ENCODE measurements around the gene BRINP3.

BRINP3 gene

GRCh38 chr1:190322274-190322673 lies 155.4 kb downstream of the BRINP3 start:
- DNase-seq (ENCODE audit: low read depth, low spot score) = no peak

- DNase-seq (ENCODE audit: low read depth, low spot score) = no peak
These were observed 156.7 kb downstream of the BRINP3 start for GRCh38 chr1:190320952-190321351.

GRCh38 chr1:190312763-190313162 lies 164.9 kb downstream of the BRINP3 start:
- no peak for DNase-seq (ENCODE audit: low read depth, low spot score)

- no peak for DNase-seq (ENCODE audit: low read depth, low spot score)
These were observed 174.2 kb downstream of the BRINP3 start for GRCh38 chr1:190303501-190303900.

GRCh38 chr1:190296453-190296852 lies 181.2 kb downstream of the BRINP3 start:
- no peak for DNase-seq (ENCODE audit: low read depth, low spot score)

- DNase-seq (ENCODE audit: low read depth, low spot score) = no peak
These were observed 187.8 kb downstream of the BRINP3 start for GRCh38 chr1:190289897-190290296.

GRCh38 chr1:190286111-190286510 lies 191.6 kb downstream of the BRINP3 start:
- DNase-seq (ENCODE audit: low read depth, low spot score) = no peak

- DNase-seq (ENCODE audit: low read depth, low spot score) = no peak
These were observed 200.6 kb downstream of the BRINP3 start for GRCh38 chr1:190277107-190277506.

- DNase-seq (ENCODE audit: low read depth, low spot score) = no peak
These were observed 202.9 kb downstream of the BRINP3 start for GRCh38 chr1:190274721-190275120.

GRCh38 chr1:190273161-190273560 lies 204.5 kb downstream of the BRINP3 start:
- DNase-seq (ENCODE audit: low read depth, low spot score) = no peak

- no peak for DNase-seq (ENCODE audit: low read depth, low spot score)
These were observed 215.1 kb downstream of the BRINP3 start for GRCh38 chr1:190262538-190262937.

- DNase-seq (ENCODE audit: low read depth, low spot score) = no peak
These were observed 218.2 kb downstream of the BRINP3 start for GRCh38 chr1:190259424-190259823.

GRCh38 chr1:190258003-190258402 lies 219.7 kb downstream of the BRINP3 start:
- no peak for DNase-seq (ENCODE audit: low read depth, low spot score)

GRCh38 chr1:190252046-190252445 lies 225.6 kb downstream of the BRINP3 start:
- no peak for DNase-seq (ENCODE audit: low read depth, low spot score)

- DNase-seq (ENCODE audit: low read depth, low spot score) = no peak
These were observed 227.3 kb downstream of the BRINP3 start for GRCh38 chr1:190250368-190250767.

- no peak for DNase-seq (ENCODE audit: low read depth, low spot score)
These were observed 233.3 kb downstream of the BRINP3 start for GRCh38 chr1:190244406-190244805.

- DNase-seq (ENCODE audit: low read depth, low spot score) = no peak
These were observed 234.6 kb downstream of the BRINP3 start for GRCh38 chr1:190243056-190243455.

- DNase-seq (ENCODE audit: low read depth, low spot score) = no peak
These were observed 251.7 kb downstream of the BRINP3 start for GRCh38 chr1:190226006-190226405.

GRCh38 chr1:190212450-190212849 lies 265.2 kb downstream of the BRINP3 start:
- no peak for DNase-seq (ENCODE audit: low read depth, low spot score)

- no peak for DNase-seq (ENCODE audit: low read depth, low spot score)
These were observed 269.9 kb downstream of the BRINP3 start for GRCh38 chr1:190207733-190208132.

- DNase-seq (ENCODE audit: low read depth, low spot score) = no peak
These were observed 272.0 kb downstream of the BRINP3 start for GRCh38 chr1:190205713-190206112.

- DNase-seq (ENCODE audit: low read depth, low spot score) = no peak
These were observed 281.6 kb downstream of the BRINP3 start for GRCh38 chr1:190196020-190196419.

- DNase-seq (ENCODE audit: low read depth, low spot score) = no peak
These were observed 284.1 kb downstream of the BRINP3 start for GRCh38 chr1:190193508-190194115.

- DNase-seq (ENCODE audit: low read depth, low spot score) = no peak
These were observed 285.0 kb downstream of the BRINP3 start for GRCh38 chr1:190192627-190193026.
